ENCODE results near the gene ZBTB17.
"Not testable (repeated sequence)": the region's sequence is repeated elsewhere in the genome, so short reads cannot be mapped to it uniquely, and the experiment has no call there.

Gene ZBTB17

GRCh38 chr1:16010837-16011236 lies 34.9 kb upstream of the ZBTB17 start:
- no CpG with 5 or more reads among the region's 3 CpGs for whole genome bisulfite sequencing (ENCODE audit: insufficient coverage, insufficient read length)
- no peak overlapping the region for H3K27ac ChIP-seq (ENCODE audit: low read length)
- no peaks in the 10 kb centered on the region for H3K27me3 ChIP-seq (ENCODE audit: control insufficient read depth, insufficient read depth, low read length)
- no peaks in the 10 kb centered on the region for H3K36me3 ChIP-seq (ENCODE audit: control insufficient read depth, insufficient read depth, low read length)
- peaks cover 5% of the 10 kb centered on the region for H3K4me1 ChIP-seq (ENCODE audit: control insufficient read depth, insufficient read depth, low read length)
- DNase-seq (ENCODE audit: low read depth, low spot score) = no peak
- no peak overlapping the region for H3K4me3 ChIP-seq (ENCODE audit: low read length)
- no peaks in the 10 kb centered on the region for H3K9me3 ChIP-seq (ENCODE audit: control insufficient read depth, insufficient read depth, low read length)

DNA sequence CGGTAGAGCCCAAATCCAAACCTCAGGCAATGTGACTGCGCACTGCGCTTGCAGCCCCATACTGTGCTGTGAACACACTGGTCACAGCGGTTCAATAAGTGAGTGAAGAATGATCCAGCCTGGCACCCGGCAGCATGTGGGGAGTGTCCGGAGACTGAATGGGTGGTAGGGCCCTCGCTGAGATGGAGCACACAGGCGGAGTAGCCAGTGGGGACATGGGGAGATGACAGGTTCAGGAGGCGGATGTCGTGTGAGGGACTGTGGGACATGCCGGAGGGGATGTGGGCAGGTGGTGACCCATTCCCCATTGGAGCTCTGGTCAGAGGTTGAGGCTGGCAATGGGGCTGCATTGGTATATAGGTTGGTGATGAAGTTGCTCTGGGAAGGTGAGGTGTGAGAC lies 33.8 kb upstream of the ZBTB17 start:
- no peaks in the 10 kb centered on the region for H3K27me3 ChIP-seq (ENCODE audit: control insufficient read depth, insufficient read depth, low read length)
- H3K27ac ChIP-seq (ENCODE audit: low read length) = no peak overlapping the region
- H3K9me3 ChIP-seq (ENCODE audit: control insufficient read depth, insufficient read depth, low read length) = no peaks in the 10 kb centered on the region
- WGBS (ENCODE audit: insufficient coverage, insufficient read length) = no CpG with 5 or more reads among the region's 11 CpGs
- no peaks in the 10 kb centered on the region for H3K36me3 ChIP-seq (ENCODE audit: control insufficient read depth, insufficient read depth, low read length)
- no peak overlapping the region for H3K4me3 ChIP-seq (ENCODE audit: low read length)
- no peak for DNase-seq (ENCODE audit: low read depth, low spot score)
- peaks cover 5% of the 10 kb centered on the region for H3K4me1 ChIP-seq (ENCODE audit: control insufficient read depth, insufficient read depth, low read length)

DNA sequence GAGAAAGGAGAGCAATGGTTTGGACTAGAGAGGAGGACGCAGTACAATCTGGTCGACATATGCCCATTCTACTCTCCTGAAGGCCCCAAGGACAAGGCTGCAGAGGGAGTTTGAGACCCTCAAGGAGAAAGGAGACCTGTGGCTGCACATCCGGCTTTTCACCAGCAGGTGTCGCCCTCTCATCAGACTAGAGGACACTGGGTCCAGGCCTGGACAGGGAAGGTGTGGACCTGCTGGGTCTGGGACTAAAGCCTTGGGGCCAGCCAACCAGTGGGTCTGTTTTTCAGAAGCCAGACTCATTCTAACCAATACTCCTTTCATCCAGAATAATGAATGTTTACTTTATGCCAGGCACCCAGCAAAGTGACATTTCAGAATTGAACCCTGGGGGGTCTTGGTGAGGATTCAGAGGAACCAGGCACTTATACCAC lies 33.1 kb upstream of the ZBTB17 start:
- Histone ChIP-seq H3K9me3 (ENCODE audit: control insufficient read depth, insufficient read depth, low read length) (no peaks in the 10 kb centered on the region), H3K27me3 (ENCODE audit: control insufficient read depth, insufficient read depth, low read length) (no peaks in the 10 kb centered on the region), H3K4me1 (ENCODE audit: control insufficient read depth, insufficient read depth, low read length) (peaks cover 5% of the 10 kb centered on the region), H3K27ac (ENCODE audit: low read length) (no peak overlapping the region), H3K4me3 (ENCODE audit: low read length) (no peak overlapping the region), H3K36me3 (ENCODE audit: control insufficient read depth, insufficient read depth, low read length) (no peaks in the 10 kb centered on the region)
- WGBS (ENCODE audit: insufficient coverage, insufficient read length) = no CpG with 5 or more reads among the region's 4 CpGs
- no peak for DNase-seq (ENCODE audit: low read depth, low spot score)

DNA sequence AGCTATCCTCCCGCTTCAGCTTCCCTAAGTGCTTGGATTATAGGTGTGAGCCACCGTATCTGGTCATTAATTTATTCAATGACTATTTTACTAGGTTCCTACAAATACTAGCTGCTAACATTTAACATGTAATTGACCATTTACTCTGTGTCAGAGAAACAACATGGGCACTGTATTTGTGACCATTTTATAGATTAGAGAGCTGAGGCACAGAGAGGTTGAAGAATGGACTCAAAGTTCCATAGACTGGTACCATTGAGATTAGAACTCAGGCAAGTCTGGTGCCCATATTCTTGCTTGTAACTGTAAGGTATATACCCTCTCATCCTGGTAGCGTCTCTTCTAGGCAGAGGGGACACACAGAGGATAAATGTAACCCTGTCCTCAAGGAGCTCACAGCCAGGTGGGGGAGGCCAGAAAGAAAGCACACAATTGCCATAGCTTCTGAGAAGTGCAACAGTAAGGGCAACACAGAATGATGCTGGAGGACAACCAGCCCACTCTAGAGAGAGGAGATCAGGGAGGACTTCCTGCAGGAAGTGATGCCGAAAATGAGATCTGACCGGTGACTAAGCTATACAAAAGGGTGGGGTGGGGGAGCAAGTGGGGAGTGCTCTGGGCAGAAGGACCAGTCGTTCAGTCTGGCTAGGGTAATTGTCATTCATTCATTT lies 31.9 kb upstream of the ZBTB17 start:
- Histone ChIP-seq H3K36me3 (ENCODE audit: control insufficient read depth, insufficient read depth, low read length) (no peaks in the 10 kb centered on the region), H3K27me3 (ENCODE audit: control insufficient read depth, insufficient read depth, low read length) (no peaks in the 10 kb centered on the region), H3K9me3 (ENCODE audit: control insufficient read depth, insufficient read depth, low read length) (no peaks in the 10 kb centered on the region), H3K4me1 (ENCODE audit: control insufficient read depth, insufficient read depth, low read length) (peaks cover 3% of the 10 kb centered on the region; the same call in 1 of the 2 replicates), H3K27ac (ENCODE audit: low read length) (no peak overlapping the region), H3K4me3 (ENCODE audit: low read length) (no peak overlapping the region)
- WGBS (ENCODE audit: insufficient coverage, insufficient read length) = no CpG with 5 or more reads among the region's 6 CpGs
- DNase-seq (ENCODE audit: low read depth, low spot score) = no peak

DNA sequence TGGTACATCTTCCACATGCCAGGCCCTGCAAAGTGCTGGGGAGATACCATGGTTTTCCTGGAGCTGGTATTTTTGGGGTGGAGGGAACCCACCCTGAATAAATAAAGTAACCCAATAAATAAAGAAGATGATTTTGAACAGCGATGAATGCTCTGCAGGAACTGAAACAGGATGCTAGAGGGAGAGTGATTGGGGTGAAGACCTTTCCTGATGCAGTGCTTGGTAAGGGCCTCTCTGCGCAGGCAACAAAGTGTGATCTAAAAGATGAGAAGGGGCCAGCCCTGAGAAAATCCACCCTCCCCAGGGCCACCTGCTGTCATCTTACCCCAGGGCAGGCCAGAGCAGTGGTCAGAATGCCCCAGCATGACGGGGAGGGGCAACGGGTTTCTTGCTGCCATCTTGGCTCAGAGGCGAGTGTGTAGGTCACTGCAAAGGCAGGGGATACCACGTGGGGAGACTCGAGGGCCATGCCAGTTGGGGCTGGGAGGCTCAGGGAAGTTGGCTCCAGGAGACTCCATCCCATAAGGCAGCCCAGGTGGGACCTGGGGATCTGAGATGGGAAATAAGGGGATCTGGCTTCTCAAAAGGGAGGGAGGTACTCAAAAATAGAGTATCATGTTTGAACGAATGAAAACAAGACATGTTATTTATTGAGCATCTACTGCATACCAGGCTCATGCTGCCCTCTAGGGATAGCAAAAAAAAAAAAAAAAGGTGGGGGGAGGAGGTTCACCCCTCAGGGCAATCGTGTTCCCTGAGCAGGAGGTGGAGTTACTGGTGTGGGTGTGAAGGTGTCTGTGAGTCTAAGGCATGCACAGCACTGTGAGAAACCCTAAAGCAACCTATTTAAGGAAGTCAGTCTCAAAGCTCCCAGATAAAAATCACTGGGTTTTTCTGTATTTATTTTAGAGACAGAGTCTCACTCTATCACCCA lies 30.9 kb upstream of the ZBTB17 start:
- no peak for DNase-seq (ENCODE audit: low read depth, low spot score)
- WGBS (ENCODE audit: insufficient coverage, insufficient read length) = no CpG with 5 or more reads among the region's 9 CpGs

DNA sequence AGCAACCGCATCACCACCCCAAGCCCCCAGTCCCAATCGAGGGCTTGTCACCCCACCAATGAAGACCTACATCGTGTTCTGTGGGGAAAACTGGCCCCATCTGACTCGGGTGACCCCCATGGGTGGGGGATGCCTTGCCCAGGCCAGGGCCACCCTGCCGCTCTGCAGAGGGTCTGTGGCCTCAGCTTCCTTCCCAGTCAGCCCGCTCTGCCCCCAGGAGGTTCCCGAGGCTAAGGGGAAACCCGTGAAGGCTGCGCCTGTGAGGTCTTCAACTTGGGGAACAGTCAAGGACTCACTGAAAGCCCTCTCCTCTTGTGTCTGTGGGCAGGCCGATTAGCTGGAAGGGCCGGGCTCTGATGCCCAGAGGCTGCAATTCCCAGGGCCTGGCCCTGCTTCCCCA lies 30.1 kb upstream of the ZBTB17 start:
- Histone ChIP-seq H3K4me1 (ENCODE audit: control insufficient read depth, insufficient read depth, low read length) (no peaks in the 10 kb centered on the region), H3K27me3 (ENCODE audit: control insufficient read depth, insufficient read depth, low read length) (no peaks in the 10 kb centered on the region), H3K36me3 (ENCODE audit: control insufficient read depth, insufficient read depth, low read length) (no peaks in the 10 kb centered on the region), H3K4me3 (ENCODE audit: low read length) (no peak overlapping the region), H3K9me3 (ENCODE audit: control insufficient read depth, insufficient read depth, low read length) (no peaks in the 10 kb centered on the region), H3K27ac (ENCODE audit: low read length) (no peak overlapping the region)
- DNase-seq (ENCODE audit: low read depth, low spot score) = no peak
- WGBS (ENCODE audit: insufficient coverage, insufficient read length) = no CpG with 5 or more reads among the region's 11 CpGs

More for the DNA sequence above, 30.9 kb upstream of the ZBTB17 start:
- H3K4me3 ChIP-seq (ENCODE audit: low read length) = no peak overlapping the region
- H3K36me3 ChIP-seq (ENCODE audit: control insufficient read depth, insufficient read depth, low read length) = no peaks in the 10 kb centered on the region
- no peaks in the 10 kb centered on the region for H3K4me1 ChIP-seq (ENCODE audit: control insufficient read depth, insufficient read depth, low read length)
- H3K27me3 ChIP-seq (ENCODE audit: control insufficient read depth, insufficient read depth, low read length) = no peaks in the 10 kb centered on the region
- no peak overlapping the region for H3K27ac ChIP-seq (ENCODE audit: low read length)
- H3K9me3 ChIP-seq (ENCODE audit: control insufficient read depth, insufficient read depth, low read length) = no peaks in the 10 kb centered on the region

GRCh38 chr1:16005597-16005996 lies 29.7 kb upstream of the ZBTB17 start:
- WGBS (ENCODE audit: insufficient coverage, insufficient read length) = no CpG with 5 or more reads among the region's 5 CpGs
- Histone ChIP-seq H3K27ac (ENCODE audit: low read length) (no peak overlapping the region), H3K4me1 (ENCODE audit: control insufficient read depth, insufficient read depth, low read length) (no peaks in the 10 kb centered on the region), H3K27me3 (ENCODE audit: control insufficient read depth, insufficient read depth, low read length) (no peaks in the 10 kb centered on the region), H3K4me3 (ENCODE audit: low read length) (no peak overlapping the region), H3K9me3 (ENCODE audit: control insufficient read depth, insufficient read depth, low read length) (no peaks in the 10 kb centered on the region), H3K36me3 (ENCODE audit: control insufficient read depth, insufficient read depth, low read length) (no peaks in the 10 kb centered on the region)
- no peak for DNase-seq (ENCODE audit: low read depth, low spot score)

DNA sequence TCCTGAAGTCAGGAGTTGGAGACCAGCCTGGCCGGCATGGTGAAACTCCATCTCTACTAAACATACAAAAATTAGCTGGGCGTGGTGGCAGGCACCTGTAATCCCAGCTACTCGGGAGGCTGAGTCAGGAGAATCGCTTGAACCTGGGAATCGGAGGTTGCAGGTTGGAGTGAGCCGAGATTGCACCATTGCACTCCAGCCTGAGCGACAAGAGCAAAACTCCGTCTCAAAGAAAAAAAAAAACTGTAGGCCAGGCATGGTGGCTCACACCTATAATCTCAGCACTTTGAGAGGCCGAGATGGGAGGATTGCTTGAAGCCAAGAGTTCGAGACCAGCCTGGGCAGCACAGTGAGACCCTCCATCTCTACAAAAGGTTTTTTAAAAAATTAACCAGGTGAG lies 25.4 kb upstream of the ZBTB17 start:
- H3K27me3 ChIP-seq (ENCODE audit: control insufficient read depth, insufficient read depth, low read length); H3K27ac ChIP-seq (ENCODE audit: low read length); H3K36me3 ChIP-seq (ENCODE audit: control insufficient read depth, insufficient read depth, low read length); H3K9me3 ChIP-seq (ENCODE audit: control insufficient read depth, insufficient read depth, low read length); DNase-seq (ENCODE audit: low read depth, low spot score); H3K4me3 ChIP-seq (ENCODE audit: low read length); H3K4me1 ChIP-seq (ENCODE audit: control insufficient read depth, insufficient read depth, low read length): not testable (repeated sequence)
- no CpG with 5 or more reads among the region's 10 CpGs for WGBS (ENCODE audit: insufficient coverage, insufficient read length)

GRCh38 chr1:15998929-15999328 lies 23.0 kb upstream of the ZBTB17 start:
- Histone ChIP-seq H3K27ac (ENCODE audit: low read length) (no peak overlapping the region), H3K4me3 (ENCODE audit: low read length) (no peak overlapping the region), H3K27me3 (ENCODE audit: control insufficient read depth, insufficient read depth, low read length) (no peaks in the 10 kb centered on the region), H3K36me3 (ENCODE audit: control insufficient read depth, insufficient read depth, low read length) (no peaks in the 10 kb centered on the region), H3K4me1 (ENCODE audit: control insufficient read depth, insufficient read depth, low read length) (no peaks in the 10 kb centered on the region), H3K9me3 (ENCODE audit: control insufficient read depth, insufficient read depth, low read length) (no peaks in the 10 kb centered on the region)
- no peak for DNase-seq (ENCODE audit: low read depth, low spot score)
- no CpG with 5 or more reads among the region's 11 CpGs for WGBS (ENCODE audit: insufficient coverage, insufficient read length)

DNA sequence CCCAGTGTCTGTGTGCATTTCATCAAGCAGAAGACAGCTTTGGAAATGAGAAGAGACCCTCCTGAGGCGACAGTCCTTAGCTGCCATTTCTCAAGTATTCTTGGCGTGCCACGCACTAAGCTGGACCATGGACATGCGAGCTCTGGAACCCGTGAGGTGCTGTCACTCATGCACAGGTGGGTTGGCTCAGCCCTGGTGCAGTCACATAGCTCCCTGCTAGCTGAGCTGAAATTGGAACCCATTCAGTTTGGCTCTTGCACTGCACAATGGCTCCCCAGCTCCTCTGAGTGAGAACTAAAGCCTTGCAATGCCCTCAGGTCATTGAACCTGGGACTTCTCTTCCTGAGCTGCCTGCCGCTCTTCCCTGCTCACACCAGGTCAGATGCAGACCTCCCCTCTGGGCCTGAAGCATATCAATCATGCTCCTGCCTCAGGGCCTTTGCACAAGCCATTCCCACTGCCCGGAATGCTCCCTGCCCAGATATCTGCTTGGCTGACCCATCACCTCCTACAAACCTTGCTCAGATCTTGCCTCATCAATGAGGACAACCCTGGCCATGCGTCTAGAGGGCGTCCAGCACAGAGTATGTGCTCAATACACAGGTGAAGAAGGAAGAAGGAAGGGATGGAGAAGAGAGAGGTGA lies 21.9 kb upstream of the ZBTB17 start:
- Histone ChIP-seq H3K27ac (ENCODE audit: low read length) (no peak overlapping the region), H3K27me3 (ENCODE audit: control insufficient read depth, insufficient read depth, low read length) (no peaks in the 10 kb centered on the region), H3K4me1 (ENCODE audit: control insufficient read depth, insufficient read depth, low read length) (no peaks in the 10 kb centered on the region), H3K9me3 (ENCODE audit: control insufficient read depth, insufficient read depth, low read length) (no peaks in the 10 kb centered on the region), H3K4me3 (ENCODE audit: low read length) (no peak overlapping the region), H3K36me3 (ENCODE audit: control insufficient read depth, insufficient read depth, low read length) (no peaks in the 10 kb centered on the region)
- no peak for DNase-seq (ENCODE audit: low read depth, low spot score)
- WGBS (ENCODE audit: insufficient coverage, insufficient read length) = no CpG with 5 or more reads among the region's 9 CpGs
